Bronchial epithelial cell (primary cell): ENCODE results near the gene ZNF157. TPM values are rescaled to one million over a fixed set of nuclear protein-coding genes. Genes with fewer than 3 reads are reported as not detected.

Experiments used
- DNase-seq: peaks from one replicate; pipeline ENCODE4 v3.0.0-alpha.2; 2010; ENCODE audit warnings: low read depth
- FAIRE-seq: peaks from 2 replicates; lab custom pipeline; 2011; peaks lifted over from hg19 to GRCh38; lab: Jason Lieb, UNC
- H3K27me3 ChIP-seq: 2 replicates; pipeline ENCODE4 v1.5.1; 2011; ENCODE audit warnings: low read length; ENCODE audit not compliant: control insufficient read depth, insufficient read depth
- H3K36me3 ChIP-seq: 2 replicates; pipeline ENCODE4 v1.5.1; 2011; ENCODE audit warnings: low read length; ENCODE audit not compliant: control insufficient read depth, insufficient read depth
- H3K4me3 ChIP-seq: 2 replicates; pipeline ENCODE4 v1.5.1; 2011; ENCODE audit warnings: mild to moderate bottlenecking, low read depth, low read length, control low read depth
- CTCF ChIP-seq: IDR thresholded peaks from 2 replicates; pipeline ENCODE4 v1.5.1; 2011; ENCODE audit warnings: mild to moderate bottlenecking, moderate library complexity, low read length, control low read depth, inconsistent platforms; ENCODE audit not compliant: insufficient read depth, severe bottlenecking
- total RNA-seq: library from RNA; depleted of rRNA; stranded (reverse); fragments of >200 nt; gene quantifications from 2 replicates; pipeline ENCODE4 v1.2.1, GENCODE V29; 2014

ZNF157 gene
- total RNA-seq, 1 donor from 2014 or later, result not detected

GRCh38 chrX:47448165-47448806, 77.9 kb downstream of the ZNF157 start:
- TF ChIP-seq CTCF, result no peak
- no peak overlapping the region for H3K4me3 ChIP-seq
- no peaks in the 10 kb centered on the region for H3K27me3 ChIP-seq
- DNase-seq (no peak), FAIRE-seq (no peak)
- no peaks in the 10 kb centered on the region for H3K36me3 ChIP-seq

DNA sequence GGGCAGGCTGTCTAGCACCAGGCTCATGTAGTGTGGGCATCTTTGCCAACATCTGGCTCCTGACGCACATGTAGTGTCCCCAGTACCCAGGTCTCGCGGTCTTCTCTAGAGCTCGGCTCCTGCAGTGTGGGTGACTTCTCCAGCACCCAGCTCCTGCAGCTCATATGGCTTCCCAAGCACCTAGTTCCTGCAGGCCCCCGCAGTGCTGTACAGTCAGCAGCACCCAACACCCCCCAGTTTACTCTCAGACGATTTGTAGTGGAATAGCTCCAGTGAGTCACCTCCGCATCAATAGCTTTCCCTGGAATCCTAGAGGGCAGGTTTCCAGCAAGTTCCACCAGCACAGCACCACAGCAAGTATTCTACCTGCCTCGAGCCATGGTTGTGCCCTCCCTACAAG, 81.7 kb downstream of the ZNF157 start:
- Histone ChIP-seq H3K4me3 (no peak overlapping the region), H3K36me3 (no peaks in the 10 kb centered on the region), H3K27me3 (no peaks in the 10 kb centered on the region)
- TF ChIP-seq CTCF, result no peak
- DNase-seq, result no peak
- FAIRE-seq, result no peak

DNA sequence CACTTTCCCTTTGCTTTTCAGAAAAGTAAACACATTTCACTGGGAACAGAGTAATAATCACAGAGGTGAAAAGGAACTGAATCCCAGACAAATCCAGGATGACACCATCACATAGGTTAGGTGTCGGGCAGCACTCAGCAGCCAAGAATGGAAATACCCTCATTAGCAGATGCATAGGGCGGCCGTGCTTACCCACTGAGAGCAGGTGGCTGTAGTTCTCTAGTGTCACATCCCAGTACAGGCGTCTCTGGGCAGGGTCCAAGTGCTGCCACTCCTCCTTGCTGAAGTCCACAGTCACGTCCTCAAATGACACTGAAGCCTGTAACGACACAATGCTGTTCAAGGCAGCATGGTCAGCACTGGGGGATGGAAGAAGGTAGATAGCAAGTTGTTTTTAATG, 85.7 kb downstream of the ZNF157 start:
- Histone ChIP-seq H3K36me3 (no peaks in the 10 kb centered on the region), H3K27me3 (no peaks in the 10 kb centered on the region), H3K4me3 (no peak overlapping the region)
- no peak for TF ChIP-seq CTCF
- FAIRE-seq (no peak), DNase-seq (no peak)

GRCh38 chrX:47458528-47458927, 88.2 kb downstream of the ZNF157 start:
- Histone ChIP-seq H3K36me3 (no peaks in the 10 kb centered on the region), H3K4me3 (no peak overlapping the region), H3K27me3 (no peaks in the 10 kb centered on the region)
- FAIRE-seq (no peak), DNase-seq (no peak)
- no peak for TF ChIP-seq CTCF

- DNase-seq, result no peak
- no peak for TF ChIP-seq CTCF
- no peak for FAIRE-seq
- H3K27me3 ChIP-seq, result no peaks in the 10 kb centered on the region
- H3K4me3 ChIP-seq, result no peak overlapping the region
- no peaks in the 10 kb centered on the region for H3K36me3 ChIP-seq
These were observed 90.2 kb downstream of the ZNF157 start for GRCh38 chrX:47460561-47460960.

Other genes starting within 250 kb of the ZNF157 start
- 32.1 and 48.4 TPM in 2 replicates for gene NDUFB11, start 225.9 kb upstream of the ZNF157 start, total RNA-seq
- gene RBM10, start 225.4 kb upstream of the ZNF157 start, total RNA-seq, result 29.0 and 35.2 TPM in 2 replicates
- 87.4 and 137 TPM in 2 replicates for gene UBA1, start 176.7 kb upstream of the ZNF157 start, total RNA-seq
- 54.8 and 100 TPM in 2 replicates for gene CDK16, start 151.9 kb upstream of the ZNF157 start, total RNA-seq
- 6.1 and 7.3 TPM in 2 replicates for gene USP11, start 137.6 kb upstream of the ZNF157 start, total RNA-seq
- 2.3 and 2.4 TPM in 2 replicates for gene ZNF41, start 112.6 kb downstream of the ZNF157 start, total RNA-seq
- 9.2 and 10.6 TPM in 2 replicates for gene ARAF, start 190.6 kb downstream of the ZNF157 start, total RNA-seq
- 32.0 and 57.1 TPM in 2 replicates for gene TIMP1, start 211.9 kb downstream of the ZNF157 start, total RNA-seq
- gene SYN1, start 249.3 kb downstream of the ZNF157 start, total RNA-seq, result 0.26 TPM in 1 of 2 replicates, not detected in the other